Stimulated activated naive CD8-positive, alpha-beta T cell treated with anti-CD3 and anti-CD28 coated beads, Interleukin-15, Interleukin-2, amounts not matched to agents 100 U/mL and 50 U/mL, for 24 hours (primary cell): Measurements from ENCODE around the gene HCCS.

Source experiments
- ATAC-seq: fragments of 150-1000 bp; cut with Tn5 transposase; one replicate; pipeline ENCODE4 v1.10.0; 2021
- DNase-seq: peaks from one replicate; pipeline ENCODE4 v3.0.0; 2021

The HCCS gene

DNA sequence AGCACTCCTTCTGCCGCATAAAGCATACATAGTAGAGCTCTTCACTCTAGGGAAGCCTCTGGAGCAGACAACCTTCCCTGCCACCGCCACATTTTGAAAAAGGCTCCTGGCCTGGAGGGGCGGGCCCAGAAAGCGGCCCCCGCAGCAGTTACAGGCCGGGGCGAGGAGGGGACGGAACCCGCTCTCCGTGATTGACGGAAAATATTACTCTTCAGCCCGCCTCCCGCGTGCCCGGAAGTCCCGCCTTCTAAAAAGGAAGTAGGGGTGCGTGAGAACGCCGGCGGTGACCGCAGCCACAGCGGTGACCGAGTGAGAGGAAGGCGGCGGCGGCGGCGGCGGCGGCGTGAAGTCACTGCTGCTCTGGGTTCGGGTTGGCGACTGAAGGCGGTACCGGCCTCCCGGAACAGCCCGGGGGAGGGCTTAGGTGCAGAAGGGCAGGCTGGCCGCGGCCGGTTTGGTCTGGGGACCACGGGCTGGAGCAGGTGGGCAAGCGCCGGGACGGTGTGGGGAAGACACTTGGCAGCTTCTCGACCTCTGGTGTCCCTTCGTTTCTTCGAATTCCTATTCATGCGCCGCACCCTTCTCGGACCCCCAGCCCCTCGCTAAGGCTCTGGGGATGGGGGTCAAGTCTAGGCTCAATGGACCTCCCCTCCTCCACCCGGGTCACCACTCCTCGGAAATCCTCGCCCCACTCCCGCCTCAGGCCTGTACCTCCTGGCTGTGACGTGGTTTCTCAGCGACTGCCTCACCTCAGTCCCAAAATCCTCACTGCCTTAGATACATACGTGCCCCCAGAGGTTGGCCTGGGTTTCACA lies at the start of gene HCCS:
Gene HCCS, plus strand, starts transcription at position 296 of the 815 bp plus-strand sequence. CDS start 729 bp downstream, outside the sequence.
- ATAC-seq (peak; percentile 89), DNase-seq (peak; percentile 81)

DNA sequence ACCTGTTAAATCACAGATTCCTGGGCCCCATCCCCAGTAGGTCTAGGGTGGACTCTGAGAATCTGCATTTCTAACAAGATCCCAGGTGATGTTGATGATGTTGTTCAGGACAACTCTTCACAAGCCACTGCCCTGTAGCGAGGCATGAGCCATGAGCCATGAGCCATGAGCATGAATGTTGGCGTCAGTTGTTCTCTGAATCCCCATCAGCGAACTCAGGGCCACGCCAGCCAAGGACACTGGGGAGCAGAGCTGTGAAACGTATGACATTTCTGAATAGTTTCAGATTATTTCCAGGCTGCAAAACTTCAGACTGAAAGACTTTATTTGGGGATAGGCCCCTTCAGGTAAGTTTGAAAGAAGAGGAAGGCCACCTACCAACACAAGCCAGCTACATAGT lies 46.9 kb upstream of the HCCS start:
- ATAC-seq, result no peak
- no peak for DNase-seq

DNA sequence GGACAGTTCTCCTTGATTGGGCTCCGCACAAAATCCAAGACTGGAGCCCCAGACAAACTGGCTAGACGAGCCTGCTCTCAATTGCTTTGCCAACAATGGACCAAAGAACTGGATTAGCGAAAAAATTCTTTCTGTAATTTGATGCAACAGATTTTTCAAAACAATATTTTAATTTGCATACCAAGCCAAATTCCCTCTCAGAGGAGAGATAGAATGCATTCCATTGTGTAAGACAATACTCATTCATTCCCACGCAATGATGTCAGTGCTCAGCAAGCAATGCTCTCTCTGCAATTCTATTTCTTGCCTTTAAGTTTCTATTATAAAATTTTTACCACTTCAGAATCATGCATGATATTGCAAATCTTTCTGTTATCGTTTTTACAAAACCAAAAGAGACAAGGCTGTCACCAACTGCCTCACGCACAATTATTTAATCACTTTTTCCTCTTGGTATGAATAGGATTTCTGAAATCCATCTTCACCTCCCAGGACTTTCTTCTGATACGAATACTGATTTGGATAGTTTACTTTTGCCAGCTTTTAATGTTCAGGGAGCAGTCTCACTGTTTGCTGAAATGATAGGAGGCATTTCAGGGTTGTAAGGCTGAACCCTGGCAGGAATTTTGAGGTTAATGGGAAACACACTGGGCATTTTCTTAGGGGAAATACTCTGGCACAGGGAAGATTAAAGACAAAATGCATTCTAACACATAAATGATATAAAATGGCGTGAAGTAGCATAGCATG lies 46.1 kb upstream of the HCCS start:
- no peak for ATAC-seq
- DNase-seq, result no peak

GRCh38 chrX:11066812-11067211 lies 44.3 kb upstream of the HCCS start:
- no peak for ATAC-seq

GRCh38 chrX:11073381-11073780 lies 37.8 kb upstream of the HCCS start:
- DNase-seq (no peak), ATAC-seq (no peak)

More at GRCh38 chrX:11066812-11067211, 44.3 kb upstream of the HCCS start:
- DNase-seq, result no peak

DNA sequence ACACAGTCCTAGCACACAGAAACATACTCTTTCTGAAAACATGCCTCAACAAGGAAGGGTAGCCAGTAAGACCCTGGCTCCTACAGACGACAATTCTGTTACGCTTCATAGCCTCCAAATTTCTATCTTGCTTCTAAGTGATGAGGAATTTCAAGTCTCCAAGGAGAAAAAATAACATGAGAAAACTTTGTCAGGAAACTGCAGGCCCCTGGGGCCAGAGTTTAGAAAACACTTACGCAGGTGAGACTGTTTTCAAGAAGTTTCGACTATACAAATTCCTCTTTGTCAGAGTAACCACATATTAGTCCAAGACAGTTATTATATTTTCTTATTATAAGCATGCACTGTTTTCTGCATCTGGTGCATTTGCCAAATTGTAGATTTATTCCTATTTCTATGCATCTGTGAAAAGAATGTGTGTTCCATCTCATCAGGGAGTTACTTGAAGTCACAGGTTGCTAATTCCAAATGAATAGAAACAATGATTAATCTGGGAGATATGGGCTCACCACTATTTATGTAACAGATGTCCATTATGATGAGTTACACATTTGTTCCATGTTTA lies 30.3 kb upstream of the HCCS start:
- ATAC-seq (no peak), DNase-seq (no peak)

DNA sequence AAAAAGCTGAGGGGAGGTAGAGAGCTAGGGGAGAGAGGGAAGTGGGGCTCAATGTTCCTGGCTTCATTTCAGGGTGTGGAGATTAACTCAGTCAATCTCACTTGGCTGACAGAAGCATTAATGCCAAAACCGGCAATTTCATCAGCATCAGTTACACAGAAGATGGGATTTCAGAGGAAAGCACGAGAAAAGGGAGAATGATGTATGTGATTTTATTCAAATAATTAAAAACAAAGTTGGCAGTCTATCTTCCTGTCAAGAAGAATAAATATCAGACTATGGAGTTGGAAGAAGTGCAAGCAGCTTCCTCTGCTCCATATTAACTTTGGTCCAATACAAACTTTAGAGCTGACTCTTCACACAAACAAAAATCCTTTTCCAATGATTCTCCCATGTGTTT lies 29.6 kb upstream of the HCCS start:
- ATAC-seq, result no peak
- no peak for DNase-seq

DNA sequence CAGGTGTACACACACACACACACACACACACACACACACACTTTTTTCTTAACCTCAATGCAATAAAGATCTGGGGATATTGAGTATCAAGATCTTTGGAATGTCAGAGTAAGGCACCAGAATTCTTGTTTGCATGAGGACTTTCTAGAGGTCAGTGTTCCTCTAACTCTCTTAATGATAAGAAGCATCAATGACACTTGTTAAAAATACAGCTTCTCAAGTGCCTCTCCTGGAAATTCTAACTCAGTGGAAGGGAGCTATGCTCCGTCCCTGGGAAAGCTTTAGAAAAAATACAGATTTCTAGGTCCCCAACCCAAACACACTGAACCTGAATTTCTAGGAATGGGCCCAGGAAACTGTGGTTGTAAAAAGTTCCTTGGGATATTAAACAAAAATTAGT lies 25.8 kb upstream of the HCCS start:
- no peak for ATAC-seq

DNA sequence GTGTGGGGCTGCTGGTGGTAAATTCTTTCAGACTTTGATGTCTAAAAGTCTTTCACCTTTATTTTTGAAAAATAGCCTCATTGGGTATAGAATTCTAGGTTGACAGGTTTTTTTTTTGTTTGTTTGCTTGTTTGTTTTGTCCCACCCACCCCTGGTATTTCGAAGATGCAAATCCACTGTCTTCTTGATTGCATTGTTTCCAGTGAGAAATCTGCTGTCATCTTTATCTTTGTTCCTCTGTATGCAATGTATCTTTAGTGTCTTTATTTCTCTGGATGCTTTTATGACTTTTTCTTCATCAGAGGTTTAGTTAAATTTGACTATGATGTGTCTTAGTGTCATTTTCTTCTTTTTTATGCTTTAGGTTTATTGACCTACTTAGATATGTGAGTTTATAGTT lies 21.3 kb upstream of the HCCS start:
- DNase-seq (no peak), ATAC-seq (no peak)

More for the DNA sequence above, 25.8 kb upstream of the HCCS start:
- DNase-seq, result no peak

DNA sequence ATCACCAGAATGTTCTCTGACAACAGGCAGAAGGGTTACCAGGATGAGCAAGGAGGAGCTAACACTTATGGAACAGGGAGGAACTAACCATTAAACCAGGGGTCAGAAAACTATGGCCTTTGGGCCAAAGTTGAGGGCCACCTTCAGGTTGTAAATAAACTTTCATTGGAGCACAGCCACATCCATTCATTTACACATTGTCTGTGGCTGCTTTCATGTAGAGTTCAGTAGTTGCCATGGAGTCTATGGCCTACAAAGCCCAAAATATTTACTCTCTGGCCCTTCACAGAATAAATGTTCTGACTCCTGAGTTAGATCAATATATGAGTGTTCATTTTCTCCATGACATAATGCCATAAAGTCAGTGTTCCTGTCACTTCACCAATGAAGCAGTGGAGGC lies 13.2 kb upstream of the HCCS start:
- ATAC-seq (no peak), DNase-seq (no peak)

DNA sequence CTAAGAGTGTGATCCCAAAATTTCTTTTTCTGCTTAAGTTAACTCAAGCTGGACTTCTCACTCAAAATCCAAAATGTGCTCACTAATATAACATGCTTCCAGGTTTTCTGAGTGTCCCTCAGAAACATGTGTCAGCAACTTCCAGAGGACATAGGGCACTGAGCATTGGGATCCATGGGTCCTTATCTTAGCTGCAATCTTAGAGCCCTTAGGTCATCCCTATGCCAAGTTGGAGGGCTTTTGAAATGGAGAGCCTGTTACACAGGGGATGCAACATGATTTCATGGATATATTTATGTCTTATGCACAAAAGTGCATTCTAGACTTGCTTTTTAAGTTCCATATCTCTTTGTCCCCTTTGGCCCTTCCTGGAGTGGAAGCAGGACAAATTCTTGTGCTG lies 11.7 kb upstream of the HCCS start:
- no peak for ATAC-seq
- DNase-seq, result no peak

- no peak for ATAC-seq
- DNase-seq, result no peak
Measured at GRCh38 chrX:11100281-11101035, 10.7 kb upstream of the HCCS start.

- DNase-seq, result no peak
- no peak for ATAC-seq
Measured at GRCh38 chrX:11103006-11103405, 8.1 kb upstream of the HCCS start.

DNA sequence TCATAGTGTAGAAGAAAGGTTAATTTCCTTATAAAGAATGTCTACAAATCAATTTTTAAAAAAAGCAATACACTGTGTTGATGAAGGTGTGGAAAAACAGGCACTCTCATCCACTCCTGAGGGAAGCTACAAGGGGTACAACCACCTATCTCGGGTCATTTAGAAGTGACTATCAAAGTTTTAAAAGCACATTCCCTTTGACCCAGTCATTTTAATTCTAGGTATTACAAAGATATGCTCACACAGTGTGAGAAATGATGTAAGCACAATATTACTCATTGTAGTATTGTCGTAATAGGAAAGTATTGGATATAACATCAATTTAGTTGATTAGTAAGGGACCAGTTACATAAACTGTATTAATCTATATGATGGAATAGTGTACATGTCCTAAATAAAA lies 7.4 kb upstream of the HCCS start:
- ATAC-seq (no peak), DNase-seq (no peak)

- no peak for ATAC-seq
- no peak for DNase-seq
Measured at GRCh38 chrX:11105080-11105479, 6.1 kb upstream of the HCCS start.

- ATAC-seq (no peak), DNase-seq (no peak)
Measured at GRCh38 chrX:11108253-11108941, 2.7 kb upstream of the HCCS start.

DNA sequence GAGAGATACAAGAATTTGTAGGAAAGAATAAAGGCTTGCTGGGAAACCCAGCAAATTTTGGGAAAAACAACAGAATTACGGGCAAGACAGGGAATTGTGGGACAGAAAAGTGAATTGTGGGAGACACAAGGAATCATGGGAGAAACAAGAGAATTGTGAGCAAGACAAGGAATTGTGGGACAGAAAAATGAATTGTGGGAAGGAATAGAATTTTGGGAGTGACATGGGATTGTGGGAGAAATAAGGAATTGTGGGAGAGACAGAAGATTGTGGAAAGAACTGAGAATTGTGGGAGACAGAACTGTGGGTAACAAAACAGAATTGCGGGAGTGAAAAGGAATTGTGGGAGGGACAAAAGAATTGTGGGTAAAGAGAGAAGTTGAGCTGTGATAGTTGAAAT lies 1.2 kb upstream of the HCCS start:
- DNase-seq, result no peak
- no peak for ATAC-seq

DNA sequence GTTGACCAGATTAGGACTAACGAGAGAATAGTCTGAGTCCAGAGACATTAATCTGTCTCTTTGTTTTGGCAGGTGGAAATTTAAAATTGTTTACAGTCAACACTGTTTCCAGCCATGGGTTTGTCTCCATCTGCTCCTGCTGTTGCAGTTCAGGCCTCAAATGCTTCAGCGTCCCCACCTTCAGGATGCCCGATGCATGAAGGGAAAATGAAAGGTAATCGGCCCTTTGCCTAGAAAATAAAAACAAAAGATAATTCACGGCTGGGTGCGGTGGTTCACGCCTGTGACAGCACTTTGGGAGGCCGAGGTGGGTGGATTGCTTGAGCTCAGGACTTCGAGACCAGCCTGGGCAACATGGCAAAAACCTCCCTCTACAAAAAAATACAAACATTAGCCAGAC lies 815 bp downstream of the HCCS start:
- ATAC-seq (no peak), DNase-seq (no peak)

DNA sequence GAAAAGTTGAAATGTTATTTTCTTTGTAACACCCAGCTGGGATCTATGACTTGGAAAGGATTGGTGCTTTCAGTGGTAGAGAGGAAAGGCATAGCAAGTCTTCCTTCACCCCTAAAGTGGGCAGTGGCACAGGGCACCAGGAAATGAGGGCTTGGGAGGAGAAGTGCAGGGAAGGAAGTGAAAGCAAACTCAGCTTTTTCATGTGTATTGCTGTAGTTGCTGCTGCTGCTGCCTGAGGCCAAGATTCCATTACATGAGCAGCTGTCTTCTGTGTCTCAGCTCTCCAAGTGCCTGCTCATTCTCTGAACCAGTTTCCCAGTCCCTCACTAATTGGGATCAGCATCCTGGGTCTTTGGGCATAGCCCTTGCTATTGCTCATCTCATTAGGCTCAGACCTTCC lies 2.6 kb downstream of the HCCS start:
- DNase-seq, result no peak

GRCh38 chrX:11117745-11118144 lies 6.6 kb downstream of the HCCS start:
- DNase-seq, result no peak
- ATAC-seq, result no peak

More for the DNA sequence above, 2.6 kb downstream of the HCCS start:
- no peak for ATAC-seq

DNA sequence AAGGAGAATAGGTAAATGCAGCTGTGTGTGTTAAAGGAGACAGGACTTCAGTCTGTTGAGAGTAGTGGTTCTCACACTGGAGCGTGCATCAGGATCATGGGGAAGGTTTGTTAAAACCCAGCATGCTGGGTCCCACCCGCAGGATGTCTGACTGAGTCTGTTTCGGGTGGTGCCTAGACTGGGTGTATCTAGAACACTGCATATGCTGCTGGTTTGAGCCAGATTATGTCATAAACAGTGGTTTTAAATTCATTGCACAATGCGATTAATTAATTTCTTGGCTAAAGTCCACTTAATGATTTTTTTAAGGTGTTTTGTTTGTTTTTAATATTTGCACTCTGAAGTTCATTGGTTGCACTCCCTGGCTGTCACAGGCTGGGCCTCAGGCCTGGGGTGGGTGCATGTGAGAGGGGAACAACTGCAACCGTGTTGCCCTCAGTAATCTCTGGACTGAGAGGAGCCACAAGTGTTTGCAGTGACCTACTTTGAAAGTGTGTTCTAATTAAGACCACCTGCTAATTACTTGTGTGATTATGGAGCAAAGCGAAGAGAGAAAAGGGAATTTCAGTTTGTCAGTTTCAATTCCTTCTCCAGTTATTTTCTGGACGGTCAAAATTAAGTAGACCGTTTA lies 8.3 kb downstream of the HCCS start:
- no peak for DNase-seq
- ATAC-seq, result no peak
